Esophagus muscularis mucosa (tissue), 3 donors: Measurements from ENCODE around the gene MUC2.

Source experiments
- POLR2A ChIP-seq: fragments of 450-650 bp; IDR thresholded peaks from one replicate; pipeline ENCODE4 v1.6.1; 2017; ENCODE audit warnings: antibody characterized with exemption, moderate library complexity, mild to moderate bottlenecking, low read depth
- POLR2AphosphoS5 ChIP-seq, 2 donors: sonication (generic); formaldehyde crosslinking; IDR thresholded peaks; one replicate each; pipeline ENCODE4 v1.6.1; 2017; ENCODE audit warnings: antibody characterized with exemption in 2 of 2
- TF ChIP-seq, protein P1 (sequence below), 3 experiments: fragments of 200-600 bp in 2 of 3; fragments of 450-650 bp in 1 of 3; sonication (generic) in 2 of 3; IDR thresholded peaks; one replicate each; pipeline ENCODE4 v1.5.1; 2017 to 2019; ENCODE audit warnings: antibody characterized with exemption in 3 of 3, mild to moderate bottlenecking in 2 of 3, moderate library complexity in 1 of 3

DNA sequence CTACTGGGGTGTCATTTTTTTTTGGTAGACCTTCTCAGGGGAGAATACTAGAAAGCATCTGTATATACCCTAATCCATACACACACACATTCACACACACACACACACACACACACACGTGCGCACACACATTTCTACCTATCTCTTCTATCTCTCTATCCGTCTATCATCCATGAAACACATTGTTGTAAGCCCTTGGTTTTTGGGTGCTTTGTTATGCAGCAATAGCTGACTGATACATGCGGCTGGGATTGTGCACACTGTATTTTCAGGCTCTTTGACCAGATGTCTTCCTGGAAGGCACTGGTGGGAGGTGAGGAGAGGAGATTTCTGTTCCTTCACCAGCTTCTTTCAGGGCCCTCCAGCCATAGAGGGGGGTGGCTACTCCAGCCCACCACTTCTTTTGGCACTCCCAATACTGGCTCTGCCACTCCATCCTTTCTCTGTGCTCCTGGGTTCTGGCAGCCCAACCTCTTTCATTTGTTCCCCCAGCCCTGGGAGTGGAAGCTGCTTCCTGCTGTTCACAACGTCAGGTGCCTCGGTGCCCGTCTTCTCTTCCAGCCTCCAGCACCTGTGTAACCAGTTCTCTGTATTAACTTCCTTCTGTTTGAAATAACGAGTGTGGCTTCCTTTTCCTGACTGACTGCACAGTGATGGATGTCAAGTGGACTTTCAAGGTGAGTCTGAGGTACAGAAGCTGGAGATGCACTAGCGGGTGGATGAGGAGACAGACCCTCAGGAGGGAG lies 12.4 kb upstream of the MUC2 start:
- TF ChIP-seq, protein P1, sequence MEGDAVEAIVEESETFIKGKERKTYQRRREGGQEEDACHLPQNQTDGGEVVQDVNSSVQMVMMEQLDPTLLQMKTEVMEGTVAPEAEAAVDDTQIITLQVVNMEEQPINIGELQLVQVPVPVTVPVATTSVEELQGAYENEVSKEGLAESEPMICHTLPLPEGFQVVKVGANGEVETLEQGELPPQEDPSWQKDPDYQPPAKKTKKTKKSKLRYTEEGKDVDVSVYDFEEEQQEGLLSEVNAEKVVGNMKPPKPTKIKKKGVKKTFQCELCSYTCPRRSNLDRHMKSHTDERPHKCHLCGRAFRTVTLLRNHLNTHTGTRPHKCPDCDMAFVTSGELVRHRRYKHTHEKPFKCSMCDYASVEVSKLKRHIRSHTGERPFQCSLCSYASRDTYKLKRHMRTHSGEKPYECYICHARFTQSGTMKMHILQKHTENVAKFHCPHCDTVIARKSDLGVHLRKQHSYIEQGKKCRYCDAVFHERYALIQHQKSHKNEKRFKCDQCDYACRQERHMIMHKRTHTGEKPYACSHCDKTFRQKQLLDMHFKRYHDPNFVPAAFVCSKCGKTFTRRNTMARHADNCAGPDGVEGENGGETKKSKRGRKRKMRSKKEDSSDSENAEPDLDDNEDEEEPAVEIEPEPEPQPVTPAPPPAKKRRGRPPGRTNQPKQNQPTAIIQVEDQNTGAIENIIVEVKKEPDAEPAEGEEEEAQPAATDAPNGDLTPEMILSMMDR (IDR thresholded peaks at IDR 0.05), result no peak
- TF ChIP-seq POLR2A (no peak), POLR2AphosphoS5 (IDR thresholded peaks at IDR 0.05) (no peak)
